HL-60/S4 treated with retinoic acid at 250 ng/mL for 4 days and 3 days (cell line): ENCODE measurements around the gene SMAD6.

Source experiments
- in situ Hi-C: fragments of 300-500 bp; cut with MboI; formaldehyde crosslinking; loops from 2 replicates; pipeline ENCODE4 v1.7.0; 2022; ENCODE audit warnings: low sequenced_read_pairs

Gene SMAD6

GRCh38 chr15:66702035-66702786 lies at the start of gene SMAD6:
SMAD6 (plus strand) TSS chr15:66702236; CDS start chr15:66703259, 1,023 bp downstream.
- in situ Hi-C loops, result no loop called here

- in situ Hi-C loops, result no loop called here
These were observed 49.2 kb upstream of the SMAD6 start for GRCh38 chr15:66652806-66653205.

- in situ Hi-C loops, result no loop called here
These were observed 48.6 kb upstream of the SMAD6 start for GRCh38 chr15:66653398-66653797.

- in situ Hi-C loops, result no loop called here
These were observed 48.2 kb upstream of the SMAD6 start for GRCh38 chr15:66653852-66654251.

- in situ Hi-C loops, result no loop called here
These were observed 47.7 kb upstream of the SMAD6 start for GRCh38 chr15:66654361-66654738.

- in situ Hi-C loops, result no loop called here
These were observed 47.2 kb upstream of the SMAD6 start for GRCh38 chr15:66654739-66655375.

GRCh38 chr15:66655511-66655910 lies 46.5 kb upstream of the SMAD6 start:
- in situ Hi-C loops, result no loop called here

- in situ Hi-C loops, result no loop called here
These were observed 46.0 kb upstream of the SMAD6 start for GRCh38 chr15:66655997-66656396.

GRCh38 chr15:66657185-66658020 lies 44.6 kb upstream of the SMAD6 start:
- in situ Hi-C loops, result no loop called here

GRCh38 chr15:66658044-66658443 lies 44.0 kb upstream of the SMAD6 start:
- in situ Hi-C loops, result no loop called here

- in situ Hi-C loops, result no loop called here
These were observed 43.2 kb upstream of the SMAD6 start for GRCh38 chr15:66658855-66659254.

- in situ Hi-C loops, result no loop called here
These were observed 42.7 kb upstream of the SMAD6 start for GRCh38 chr15:66659384-66659783.

- in situ Hi-C loops, result no loop called here
These were observed 40.5 kb upstream of the SMAD6 start for GRCh38 chr15:66661432-66662096.

GRCh38 chr15:66662522-66662921 lies 39.5 kb upstream of the SMAD6 start:
- in situ Hi-C loops, result no loop called here

- in situ Hi-C loops, result no loop called here
These were observed 38.4 kb upstream of the SMAD6 start for GRCh38 chr15:66663664-66664063.

- in situ Hi-C loops, result no loop called here
These were observed 31.9 kb upstream of the SMAD6 start for GRCh38 chr15:66670175-66670574.

GRCh38 chr15:66670762-66671580 lies 31.1 kb upstream of the SMAD6 start:
- in situ Hi-C loops, result no loop called here

GRCh38 chr15:66672867-66673266 lies 29.2 kb upstream of the SMAD6 start:
- in situ Hi-C loops, result no loop called here

- in situ Hi-C loops, result no loop called here
These were observed 28.4 kb upstream of the SMAD6 start for GRCh38 chr15:66673410-66674322.
